ENCODE data around the gene SIK3.

- TF ChIP-seq CTCF (IDR thresholded peaks at IDR 0.05) (no peak), ZFX (IDR thresholded peaks at IDR 0.05; ENCODE audit: borderline replicate concordance) (no peak)
Measured at GRCh38 chr11:117010808-117011540, 87.3 kb downstream of the SIK3 start.
